ENCODE results near the gene PFN2. TPM values are rescaled to one million over a fixed set of nuclear protein-coding genes. Genes with fewer than 3 reads are reported as not detected.
"Not testable (repeated sequence)": the region's sequence is repeated elsewhere in the genome, so short reads cannot be mapped to it uniquely, and the experiment has no call there.

Gene PFN2
- total and polyA plus RNA-seq, 7 donors: 33.7 to 62.4 (median 52.5) TPM

DNA sequence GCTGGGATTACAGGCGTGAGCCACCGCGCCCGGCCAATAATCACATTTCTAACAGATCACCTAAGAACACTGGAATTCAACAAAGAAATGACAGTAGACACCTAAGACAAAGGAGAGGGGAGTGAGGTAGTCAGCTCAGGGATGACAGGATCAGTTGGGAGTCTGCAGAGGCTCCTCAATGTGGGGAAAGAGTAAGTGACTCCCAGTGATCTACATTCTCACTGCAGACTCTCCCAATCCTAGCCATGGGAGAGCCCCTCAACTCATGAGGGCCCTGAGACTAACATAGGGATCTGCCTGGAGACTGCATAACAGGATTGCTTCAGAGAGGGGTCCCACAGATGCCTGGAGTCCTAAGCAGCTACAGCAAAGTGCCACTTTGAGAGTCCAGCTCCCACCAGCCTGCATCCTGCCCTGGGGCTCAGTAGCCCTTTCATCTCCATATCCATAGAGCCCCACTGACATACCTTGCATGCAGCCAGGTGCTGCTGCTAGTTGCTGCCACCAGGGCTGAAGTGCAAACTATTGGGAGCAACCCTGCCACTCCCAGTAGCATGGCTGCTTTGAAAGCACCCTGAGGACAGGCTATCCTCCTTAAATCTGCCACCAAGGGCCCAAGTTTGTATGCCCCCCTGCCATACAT, 21.8 kb upstream of the PFN2 start:
- H3K4me1 ChIP-seq: no peaks in the 10 kb centered on the region
- no peaks in the 10 kb centered on the region for H3K27me3 ChIP-seq
- intact Hi-C loops (cut with DNase I): no loop called here
- 93% methylated on average over 4 of the region's 4 CpGs for WGBS, 2 donors
- H3K36me3 ChIP-seq: no peaks in the 10 kb centered on the region
- DNase-seq: no peak
- H3K9me3 ChIP-seq: peaks cover 0 to 8% (median 0%) of the 10 kb centered on the region in 4 donors
- no peak overlapping the region for H3K27ac ChIP-seq
- H3K4me3 ChIP-seq: no peak overlapping the region
- no peak for TF ChIP-seq POLR2AphosphoS5 (IDR thresholded peaks at IDR 0.05)
- TF ChIP-seq, protein P1, sequence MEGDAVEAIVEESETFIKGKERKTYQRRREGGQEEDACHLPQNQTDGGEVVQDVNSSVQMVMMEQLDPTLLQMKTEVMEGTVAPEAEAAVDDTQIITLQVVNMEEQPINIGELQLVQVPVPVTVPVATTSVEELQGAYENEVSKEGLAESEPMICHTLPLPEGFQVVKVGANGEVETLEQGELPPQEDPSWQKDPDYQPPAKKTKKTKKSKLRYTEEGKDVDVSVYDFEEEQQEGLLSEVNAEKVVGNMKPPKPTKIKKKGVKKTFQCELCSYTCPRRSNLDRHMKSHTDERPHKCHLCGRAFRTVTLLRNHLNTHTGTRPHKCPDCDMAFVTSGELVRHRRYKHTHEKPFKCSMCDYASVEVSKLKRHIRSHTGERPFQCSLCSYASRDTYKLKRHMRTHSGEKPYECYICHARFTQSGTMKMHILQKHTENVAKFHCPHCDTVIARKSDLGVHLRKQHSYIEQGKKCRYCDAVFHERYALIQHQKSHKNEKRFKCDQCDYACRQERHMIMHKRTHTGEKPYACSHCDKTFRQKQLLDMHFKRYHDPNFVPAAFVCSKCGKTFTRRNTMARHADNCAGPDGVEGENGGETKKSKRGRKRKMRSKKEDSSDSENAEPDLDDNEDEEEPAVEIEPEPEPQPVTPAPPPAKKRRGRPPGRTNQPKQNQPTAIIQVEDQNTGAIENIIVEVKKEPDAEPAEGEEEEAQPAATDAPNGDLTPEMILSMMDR (IDR thresholded peaks at IDR 0.05): no peak
- TF ChIP-seq POLR2A (IDR thresholded peaks at IDR 0.05): no peak
- no peak for TF ChIP-seq EP300 (IDR thresholded peaks at IDR 0.05)

DNA sequence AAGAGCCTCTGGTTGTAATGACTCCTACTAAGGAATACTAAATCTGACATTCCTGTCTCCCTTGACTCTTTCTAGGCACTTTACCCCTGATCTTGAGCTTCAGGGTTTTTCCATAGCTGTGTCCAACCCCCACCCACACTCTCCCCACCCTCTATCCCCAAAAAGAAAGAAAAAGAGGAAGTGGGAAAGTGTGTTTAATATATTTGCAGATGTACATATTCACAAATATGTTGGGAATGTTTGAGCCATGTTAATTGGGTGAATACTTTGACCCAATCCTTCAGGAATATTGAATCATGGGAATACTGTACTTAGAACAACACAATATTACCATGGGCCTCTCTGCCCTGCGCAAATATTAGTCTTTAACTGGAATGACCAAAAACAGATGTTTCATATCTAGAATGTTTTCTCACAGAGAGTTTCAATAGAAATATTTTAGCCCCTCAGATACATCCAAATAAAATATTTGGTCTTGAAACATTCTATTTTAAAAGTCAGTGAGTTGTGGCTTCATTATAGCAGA, 19.8 kb upstream of the PFN2 start:
- intact Hi-C loops (cut with DNase I): no loop called here
- Histone ChIP-seq H3K27me3 (no peaks in the 10 kb centered on the region), H3K9me3 (peaks cover 0 to 8% (median 0%) of the 10 kb centered on the region in 4 donors), H3K27ac (no peak overlapping the region), H3K4me3 (no peak overlapping the region), H3K4me1 (no peaks in the 10 kb centered on the region), H3K36me3 (no peaks in the 10 kb centered on the region)
- TF ChIP-seq, protein P1 (IDR thresholded peaks at IDR 0.05): no peak
- TF ChIP-seq EP300 (IDR thresholded peaks at IDR 0.05): no peak
- TF ChIP-seq POLR2A (IDR thresholded peaks at IDR 0.05): no peak
- TF ChIP-seq POLR2AphosphoS5 (IDR thresholded peaks at IDR 0.05): no peak
- DNase-seq: no peak
- WGBS, 2 donors: 65 to 92% methylated on average over 1 of the region's 1 CpG

DNA sequence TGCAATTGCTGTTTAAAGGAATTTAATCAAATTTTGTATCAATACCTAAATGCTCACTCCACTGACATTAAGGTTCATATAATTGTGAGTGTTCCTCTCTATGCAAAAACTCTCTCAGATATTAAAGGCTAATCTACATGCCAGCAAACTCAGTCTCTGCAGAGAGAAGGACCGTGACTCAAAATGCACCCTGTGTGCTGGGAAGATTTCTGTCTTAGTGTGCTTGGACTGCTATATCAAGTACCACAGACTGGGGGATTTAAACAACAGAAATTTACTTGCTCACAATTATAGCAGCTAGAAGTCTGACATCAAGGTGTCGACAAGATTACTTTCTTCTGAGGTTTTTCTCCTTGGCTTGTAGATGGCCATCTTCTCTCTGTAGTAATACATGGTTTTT, 18.6 kb upstream of the PFN2 start:
- no peak for DNase-seq
- no peaks in the 10 kb centered on the region for H3K27me3 ChIP-seq
- 88 to 93% methylated on average over 2 of the region's 2 CpGs for WGBS, 2 donors
- intact Hi-C loops (cut with DNase I): no loop called here
- no peaks in the 10 kb centered on the region for H3K4me1 ChIP-seq
- peaks cover 0 to 1% (median 0%) of the 10 kb centered on the region in 4 donors for H3K9me3 ChIP-seq
- no peak overlapping the region for H3K4me3 ChIP-seq
- no peaks in the 10 kb centered on the region for H3K36me3 ChIP-seq
- TF ChIP-seq EP300 (IDR thresholded peaks at IDR 0.05) (no peak), POLR2AphosphoS5 (IDR thresholded peaks at IDR 0.05) (no peak), POLR2A (IDR thresholded peaks at IDR 0.05) (no peak)
- TF ChIP-seq, protein P1 (IDR thresholded peaks at IDR 0.05): no peak
- no peak overlapping the region for H3K27ac ChIP-seq

DNA sequence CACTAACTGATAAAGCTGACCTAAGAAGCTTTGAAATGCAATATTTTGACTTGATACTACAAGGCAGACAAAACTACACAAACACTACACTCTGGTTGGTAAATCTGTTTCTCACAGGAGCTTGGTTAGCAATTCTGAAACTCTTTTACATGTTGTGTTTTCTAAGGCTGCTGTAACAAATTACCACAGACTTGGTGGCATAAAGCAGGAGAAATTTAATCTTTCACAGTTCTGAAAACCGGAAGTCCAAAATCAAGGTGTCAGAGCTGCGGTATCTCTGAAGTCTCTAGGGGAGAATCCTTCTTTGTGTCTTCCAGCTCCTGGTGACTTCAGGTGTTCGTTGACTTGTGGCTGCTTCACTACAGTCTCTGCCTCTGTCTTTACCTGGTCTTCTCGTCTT, 12.9 kb upstream of the PFN2 start:
- Histone ChIP-seq H3K27ac (no peak overlapping the region), H3K4me3 (no peak overlapping the region), H3K4me1 (no peaks in the 10 kb centered on the region), H3K27me3 (no peaks in the 10 kb centered on the region), H3K36me3 (no peaks in the 10 kb centered on the region), H3K9me3 (no peaks in the 10 kb centered on the region)
- TF ChIP-seq POLR2AphosphoS5 (IDR thresholded peaks at IDR 0.05) (no peak), EP300 (IDR thresholded peaks at IDR 0.05) (no peak)
- WGBS, 2 donors: 92 to 93% methylated on average over 4 of the region's 4 CpGs
- no peak for DNase-seq
- intact Hi-C loops (cut with DNase I): no loop called here

DNA sequence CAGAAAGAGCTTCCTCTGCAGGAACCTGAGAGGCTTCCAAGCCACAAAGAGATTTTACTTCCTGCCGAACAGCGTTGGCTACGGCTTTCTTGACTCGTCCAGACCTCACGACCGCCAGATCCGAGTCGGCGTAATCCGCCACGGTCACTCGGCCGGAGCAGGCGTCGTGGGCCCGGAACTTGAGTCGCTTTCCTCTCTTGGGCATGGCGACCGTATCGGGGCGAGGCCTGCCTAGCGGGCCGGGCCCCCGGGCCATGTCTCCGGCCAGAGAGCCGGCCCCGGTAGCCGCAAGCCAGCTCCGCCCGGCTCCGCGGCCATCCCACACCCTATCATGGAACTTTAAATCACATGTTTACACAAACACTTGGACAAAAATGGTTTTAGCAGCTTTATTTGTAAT, 12.4 kb upstream of the PFN2 start:
- intact Hi-C loops (cut with DNase I); H3K4me3 ChIP-seq; H3K27ac ChIP-seq; DNase-seq; H3K4me1 ChIP-seq; H3K9me3 ChIP-seq; H3K36me3 ChIP-seq; H3K27me3 ChIP-seq: not testable (repeated sequence)
- WGBS, 2 donors: 96% methylated on average over 32 of the region's 32 CpGs

DNA sequence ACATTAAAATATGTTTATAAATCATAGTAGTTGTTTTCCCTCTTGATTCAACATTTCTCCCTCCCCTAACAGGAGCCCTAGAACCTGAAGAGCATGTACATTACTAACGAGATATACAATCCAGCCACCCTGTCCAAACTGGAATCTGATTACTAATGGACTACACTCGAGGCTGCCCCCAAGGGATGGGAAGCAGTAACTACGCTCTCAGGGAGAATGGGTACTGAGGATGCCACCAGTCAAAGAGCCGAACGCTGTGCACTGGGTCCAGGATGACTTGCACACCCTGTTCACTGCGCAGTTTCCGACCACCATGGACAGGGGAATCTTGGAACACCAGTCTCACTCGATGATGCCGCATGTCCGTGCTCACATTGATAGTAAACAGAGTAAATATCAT, 11.3 kb upstream of the PFN2 start:
- DNase-seq; H3K4me1 ChIP-seq; H3K27me3 ChIP-seq; intact Hi-C loops (cut with DNase I); H3K4me3 ChIP-seq; H3K27ac ChIP-seq; H3K9me3 ChIP-seq; H3K36me3 ChIP-seq: not testable (repeated sequence)
- 66 to 75% methylated on average over 4 to 5 of the region's 10 CpGs for whole genome bisulfite sequencing, 2 donors

Data from sigmoid colon (tissue), 7 donors.